ENCODE measurements around the gene CPSF4L.

DNA sequence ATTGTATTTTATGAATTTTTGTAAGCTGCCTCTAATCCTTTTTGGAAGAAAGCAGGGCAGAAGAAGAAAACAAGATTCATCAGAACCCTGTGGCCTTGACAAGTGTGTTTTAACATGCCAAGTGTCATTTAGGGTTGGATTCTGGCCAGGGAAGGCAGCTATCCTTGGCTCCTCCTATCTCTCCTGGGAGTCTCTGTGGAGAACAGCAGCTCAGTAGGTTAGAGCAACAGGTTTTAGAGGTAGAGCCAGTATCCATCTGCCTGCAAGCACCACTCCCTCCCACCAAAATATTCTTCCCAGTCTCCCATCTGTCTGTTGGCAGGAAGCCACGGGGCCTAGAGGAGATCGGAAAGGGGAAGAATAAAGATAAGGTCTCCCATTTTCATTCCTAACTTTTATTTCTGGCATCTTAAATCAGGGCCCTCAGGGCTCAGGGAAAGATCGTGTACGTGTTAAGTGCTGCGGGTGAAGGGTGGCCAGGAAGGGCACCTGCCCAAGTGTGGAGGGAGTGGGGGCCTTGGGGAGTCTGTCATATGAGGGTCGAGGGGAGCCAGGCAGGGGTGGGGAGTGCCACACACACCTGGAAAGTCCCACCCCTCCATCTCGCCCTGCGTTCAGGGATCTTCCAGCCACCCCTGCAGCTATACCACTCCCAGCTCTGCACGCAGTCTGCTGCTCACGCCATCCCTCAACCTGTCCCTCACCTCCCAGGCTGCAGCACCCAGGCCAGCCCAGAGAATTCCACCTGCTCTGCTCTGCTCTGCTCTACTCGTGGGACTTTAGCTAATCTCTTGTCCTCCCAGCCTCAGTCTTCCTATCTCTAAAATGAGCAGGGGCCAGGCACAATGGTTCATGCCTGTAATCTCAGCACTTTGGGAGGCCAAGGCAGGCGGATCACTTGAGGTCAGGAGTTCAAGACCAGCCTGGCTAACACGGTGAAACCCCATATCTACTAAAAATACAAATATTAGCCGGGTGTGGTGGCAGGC is 17.1 kb upstream of the CPSF4L start:
- TF ChIP-seq, protein P1, sequence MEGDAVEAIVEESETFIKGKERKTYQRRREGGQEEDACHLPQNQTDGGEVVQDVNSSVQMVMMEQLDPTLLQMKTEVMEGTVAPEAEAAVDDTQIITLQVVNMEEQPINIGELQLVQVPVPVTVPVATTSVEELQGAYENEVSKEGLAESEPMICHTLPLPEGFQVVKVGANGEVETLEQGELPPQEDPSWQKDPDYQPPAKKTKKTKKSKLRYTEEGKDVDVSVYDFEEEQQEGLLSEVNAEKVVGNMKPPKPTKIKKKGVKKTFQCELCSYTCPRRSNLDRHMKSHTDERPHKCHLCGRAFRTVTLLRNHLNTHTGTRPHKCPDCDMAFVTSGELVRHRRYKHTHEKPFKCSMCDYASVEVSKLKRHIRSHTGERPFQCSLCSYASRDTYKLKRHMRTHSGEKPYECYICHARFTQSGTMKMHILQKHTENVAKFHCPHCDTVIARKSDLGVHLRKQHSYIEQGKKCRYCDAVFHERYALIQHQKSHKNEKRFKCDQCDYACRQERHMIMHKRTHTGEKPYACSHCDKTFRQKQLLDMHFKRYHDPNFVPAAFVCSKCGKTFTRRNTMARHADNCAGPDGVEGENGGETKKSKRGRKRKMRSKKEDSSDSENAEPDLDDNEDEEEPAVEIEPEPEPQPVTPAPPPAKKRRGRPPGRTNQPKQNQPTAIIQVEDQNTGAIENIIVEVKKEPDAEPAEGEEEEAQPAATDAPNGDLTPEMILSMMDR (IDR thresholded peaks at IDR 0.05; ENCODE audit: insufficient read depth, low read length): no peak
- TF ChIP-seq, protein P2, sequence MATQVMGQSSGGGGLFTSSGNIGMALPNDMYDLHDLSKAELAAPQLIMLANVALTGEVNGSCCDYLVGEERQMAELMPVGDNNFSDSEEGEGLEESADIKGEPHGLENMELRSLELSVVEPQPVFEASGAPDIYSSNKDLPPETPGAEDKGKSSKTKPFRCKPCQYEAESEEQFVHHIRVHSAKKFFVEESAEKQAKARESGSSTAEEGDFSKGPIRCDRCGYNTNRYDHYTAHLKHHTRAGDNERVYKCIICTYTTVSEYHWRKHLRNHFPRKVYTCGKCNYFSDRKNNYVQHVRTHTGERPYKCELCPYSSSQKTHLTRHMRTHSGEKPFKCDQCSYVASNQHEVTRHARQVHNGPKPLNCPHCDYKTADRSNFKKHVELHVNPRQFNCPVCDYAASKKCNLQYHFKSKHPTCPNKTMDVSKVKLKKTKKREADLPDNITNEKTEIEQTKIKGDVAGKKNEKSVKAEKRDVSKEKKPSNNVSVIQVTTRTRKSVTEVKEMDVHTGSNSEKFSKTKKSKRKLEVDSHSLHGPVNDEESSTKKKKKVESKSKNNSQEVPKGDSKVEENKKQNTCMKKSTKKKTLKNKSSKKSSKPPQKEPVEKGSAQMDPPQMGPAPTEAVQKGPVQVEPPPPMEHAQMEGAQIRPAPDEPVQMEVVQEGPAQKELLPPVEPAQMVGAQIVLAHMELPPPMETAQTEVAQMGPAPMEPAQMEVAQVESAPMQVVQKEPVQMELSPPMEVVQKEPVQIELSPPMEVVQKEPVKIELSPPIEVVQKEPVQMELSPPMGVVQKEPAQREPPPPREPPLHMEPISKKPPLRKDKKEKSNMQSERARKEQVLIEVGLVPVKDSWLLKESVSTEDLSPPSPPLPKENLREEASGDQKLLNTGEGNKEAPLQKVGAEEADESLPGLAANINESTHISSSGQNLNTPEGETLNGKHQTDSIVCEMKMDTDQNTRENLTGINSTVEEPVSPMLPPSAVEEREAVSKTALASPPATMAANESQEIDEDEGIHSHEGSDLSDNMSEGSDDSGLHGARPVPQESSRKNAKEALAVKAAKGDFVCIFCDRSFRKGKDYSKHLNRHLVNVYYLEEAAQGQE (IDR thresholded peaks at IDR 0.05; ENCODE audit: insufficient replicate concordance, low read depth): no peak
- TF ChIP-seq GABPA (IDR thresholded peaks at IDR 0.05; ENCODE audit: low read depth): no peak
- no peak for TF ChIP-seq POLR2AphosphoS5 (IDR thresholded peaks at IDR 0.05; ENCODE audit: low read depth)

Measured in HL-60 (cell line).